GM12874 (cell line): ENCODE data around the gene RPL38.

Source experiments
- CTCF ChIP-seq: IDR thresholded peaks from 2 replicates; pipeline ENCODE4 v1.5.1; 2011; ENCODE audit warnings: low read depth, mild to moderate bottlenecking, control low read depth, low read length, moderate library complexity; ENCODE audit not compliant: insufficient read depth

The RPL38 gene

DNA sequence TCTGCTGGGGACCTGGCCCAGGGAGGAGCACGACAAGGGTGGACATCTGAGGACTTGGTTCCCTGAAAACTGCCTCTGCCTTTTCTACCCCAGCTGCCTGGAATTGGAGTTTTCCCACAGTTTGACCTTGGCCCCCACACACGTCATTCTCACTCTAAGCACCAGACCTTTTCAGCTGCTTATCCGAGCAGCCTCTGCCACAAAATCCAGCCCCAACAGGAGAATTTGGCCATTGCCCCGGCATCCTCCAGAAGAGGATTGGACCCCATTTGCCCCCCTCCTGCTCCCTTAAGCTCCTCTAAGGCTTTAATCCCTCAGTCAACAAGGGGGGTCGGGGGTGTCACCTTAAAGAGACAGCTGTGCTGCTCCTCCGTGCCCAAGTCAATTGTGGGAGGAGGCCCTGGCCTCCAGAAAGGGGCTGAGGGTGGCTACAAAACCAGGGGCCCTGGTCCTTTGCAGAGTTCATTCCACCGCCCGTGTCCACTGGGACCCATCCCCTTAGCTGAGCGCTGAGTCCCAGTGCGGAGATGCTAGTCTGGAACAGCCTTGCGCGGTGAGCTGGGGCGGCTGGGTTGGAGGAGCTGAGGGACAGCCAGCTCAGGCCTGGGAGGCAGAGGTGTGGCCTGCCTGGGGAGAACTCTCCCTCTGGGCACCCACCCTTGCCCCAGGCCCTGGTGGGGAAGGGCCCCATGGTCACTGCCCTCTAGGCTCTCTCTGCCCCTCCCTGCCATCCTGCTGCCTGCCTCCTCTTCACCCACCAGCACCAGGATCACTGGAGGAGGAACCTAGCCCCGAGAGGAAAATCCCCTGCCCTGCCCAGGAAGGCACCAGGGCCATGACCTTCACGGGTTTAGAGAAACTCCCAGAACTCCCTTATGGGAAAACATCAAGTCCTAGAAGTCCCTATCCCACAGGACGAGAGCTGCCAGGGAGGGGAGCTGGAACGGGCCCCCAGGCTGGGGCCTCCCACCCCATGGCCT is 28.7 kb downstream of the RPL38 start:
- TF ChIP-seq CTCF, result no peak

- no peak for TF ChIP-seq CTCF
Measured at GRCh38 chr17:74233937-74234336, 30.5 kb downstream of the RPL38 start.

- no peak for TF ChIP-seq CTCF
Measured at GRCh38 chr17:74234486-74234885, 31.0 kb downstream of the RPL38 start.

DNA sequence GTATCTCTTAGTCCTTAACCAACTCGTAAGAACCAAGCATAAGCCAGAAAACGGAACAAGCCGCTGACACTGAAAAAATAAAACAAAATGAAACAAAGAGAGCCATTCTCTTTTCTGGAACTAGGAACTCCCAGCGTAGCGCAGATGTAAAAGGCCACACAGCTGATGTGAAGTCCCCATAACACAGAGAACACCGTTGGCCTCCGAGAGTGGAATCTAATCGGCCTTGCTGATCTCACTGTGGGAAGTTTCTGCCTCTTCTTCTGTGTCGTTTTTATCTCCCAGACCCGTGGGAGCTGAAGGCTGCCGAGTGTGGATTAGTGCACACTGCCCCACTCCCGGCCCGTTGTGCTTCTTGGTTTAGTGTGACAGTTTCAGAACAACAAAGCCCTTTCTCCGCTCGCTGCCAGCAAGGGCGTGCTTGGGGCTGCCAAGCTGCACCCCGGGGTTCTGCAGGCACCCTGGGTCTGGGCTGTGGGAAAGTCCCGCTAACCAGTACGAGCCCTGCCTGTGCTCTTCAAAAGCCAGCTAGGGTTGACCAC is 31.6 kb downstream of the RPL38 start:
- no peak for TF ChIP-seq CTCF

DNA sequence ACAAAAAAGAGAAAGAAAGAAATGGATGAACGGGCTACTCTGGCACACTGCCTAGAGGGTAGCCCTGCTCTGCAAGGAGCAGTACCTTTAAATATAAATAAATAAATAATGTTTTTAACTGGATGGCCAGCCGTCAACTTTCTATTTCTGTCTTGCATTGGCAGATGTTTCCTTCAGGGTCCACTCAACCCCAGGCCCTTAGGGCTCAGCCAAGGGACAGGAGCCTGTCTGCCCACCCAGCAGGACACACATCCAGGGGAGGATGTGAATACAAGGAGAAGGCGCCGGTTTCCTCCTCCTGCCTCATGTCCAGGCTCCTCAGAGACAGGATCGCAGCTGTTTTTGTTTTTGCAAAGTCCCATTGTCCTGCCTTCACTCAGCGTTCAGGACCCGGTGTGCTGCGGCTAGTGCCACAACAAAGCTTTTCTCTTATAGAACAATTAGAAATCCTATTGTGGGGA is 32.5 kb downstream of the RPL38 start:
- no peak for TF ChIP-seq CTCF

GRCh38 chr17:74237321-74237720 is 33.8 kb downstream of the RPL38 start:
- TF ChIP-seq CTCF, result no peak

DNA sequence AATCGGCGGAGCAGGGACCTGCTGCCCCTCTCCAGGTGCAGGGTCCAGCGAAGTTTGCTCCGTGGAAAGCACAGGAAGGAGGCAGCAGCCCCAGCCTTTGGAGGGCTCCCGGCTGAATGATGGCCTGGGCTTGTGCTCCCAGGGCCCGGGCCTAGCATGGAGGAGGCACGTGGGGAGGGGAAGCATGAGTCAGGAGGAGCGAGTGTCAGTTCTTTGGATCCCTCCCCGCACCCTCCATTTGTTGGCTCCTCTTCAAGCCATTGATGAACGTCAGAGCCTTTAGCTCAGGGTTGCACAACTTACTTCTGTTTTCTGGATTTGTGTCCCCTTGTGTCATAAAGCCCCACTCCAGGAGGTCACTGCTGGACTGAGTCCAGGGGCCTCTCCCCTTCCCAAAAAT is 35.7 kb downstream of the RPL38 start:
- no peak for TF ChIP-seq CTCF
